GOT3 (cell line): ENCODE measurements around the gene RIPOR3.

ENCODE experiments used
- DNase-seq: peaks from one replicate; lab custom pipeline; 2025; ENCODE audit warnings: mixed read lengths; lab: John Stamatoyannopoulos, UW

Gene RIPOR3

DNA sequence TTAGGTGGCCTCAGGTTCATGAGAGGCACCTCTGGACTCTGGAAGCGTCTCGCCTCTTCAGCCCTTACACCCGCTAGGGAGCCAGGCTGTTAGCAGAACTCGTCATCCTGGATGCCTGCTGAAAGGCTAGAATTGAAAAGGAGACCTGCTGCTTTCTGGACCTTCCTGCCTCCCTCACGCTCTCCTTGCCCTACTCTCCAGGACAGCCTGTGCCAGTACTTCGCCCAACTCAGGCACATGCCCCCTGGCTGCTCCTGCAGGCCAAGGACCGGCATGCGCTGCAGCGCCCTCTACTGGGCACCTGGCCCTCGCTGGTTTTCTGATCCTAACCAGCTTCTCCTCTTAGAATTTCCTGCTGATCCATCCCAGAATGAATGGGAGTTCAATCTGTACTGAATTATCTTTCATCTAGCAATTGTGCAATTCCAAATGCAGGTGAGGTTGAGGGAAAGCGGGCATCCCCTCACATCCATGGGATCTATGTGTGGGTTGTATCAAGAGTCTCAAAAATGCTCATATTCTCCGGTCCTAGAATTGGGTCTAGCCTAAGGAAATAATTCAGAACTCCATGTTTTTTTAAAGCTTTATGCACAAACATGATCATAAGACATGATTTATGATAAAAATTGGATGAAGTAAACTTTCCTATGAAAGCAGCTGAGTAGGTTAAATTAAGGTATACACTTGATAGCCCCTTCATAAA lies 103.2 kb downstream of the RIPOR3 start:
- DNase-seq, result no peak

GRCh38 chr20:50587291-50587961 lies 103.9 kb downstream of the RIPOR3 start:
- DNase-seq, result no peak

DNA sequence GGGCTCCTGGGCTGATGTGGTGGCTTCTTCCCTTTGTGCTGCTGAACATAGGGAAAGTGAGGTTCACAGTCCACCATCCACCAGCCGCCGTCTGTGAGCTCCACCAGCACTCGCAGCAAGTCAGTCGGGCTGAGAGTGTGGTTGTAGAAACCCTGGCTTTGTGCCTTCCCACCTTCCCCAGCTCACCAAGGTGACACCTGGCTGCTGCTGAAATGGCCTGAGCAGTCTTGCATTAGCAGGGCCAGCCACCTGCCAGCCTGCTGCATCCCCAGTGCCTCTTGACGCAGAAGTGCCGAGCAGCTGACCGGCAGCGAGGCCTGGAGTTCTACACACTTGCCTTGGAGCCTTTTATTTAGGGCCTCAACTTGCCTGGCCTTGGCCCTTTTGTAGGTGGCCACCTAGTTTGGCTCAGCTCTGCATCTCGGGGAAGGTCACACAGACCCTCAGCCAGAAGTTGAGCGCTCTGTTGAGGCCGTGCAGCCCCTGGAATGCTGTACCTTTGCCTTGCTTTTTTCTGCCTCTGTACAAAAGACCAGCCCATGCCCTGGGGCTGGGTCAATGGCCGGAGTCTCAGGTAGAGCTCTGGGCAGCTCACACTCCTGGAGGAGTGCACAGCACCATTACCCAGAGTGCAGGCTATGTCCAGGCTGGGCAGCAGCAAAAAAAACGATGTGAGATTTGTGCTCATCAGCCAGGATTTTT lies 104.7 kb downstream of the RIPOR3 start:
- no peak for DNase-seq

DNA sequence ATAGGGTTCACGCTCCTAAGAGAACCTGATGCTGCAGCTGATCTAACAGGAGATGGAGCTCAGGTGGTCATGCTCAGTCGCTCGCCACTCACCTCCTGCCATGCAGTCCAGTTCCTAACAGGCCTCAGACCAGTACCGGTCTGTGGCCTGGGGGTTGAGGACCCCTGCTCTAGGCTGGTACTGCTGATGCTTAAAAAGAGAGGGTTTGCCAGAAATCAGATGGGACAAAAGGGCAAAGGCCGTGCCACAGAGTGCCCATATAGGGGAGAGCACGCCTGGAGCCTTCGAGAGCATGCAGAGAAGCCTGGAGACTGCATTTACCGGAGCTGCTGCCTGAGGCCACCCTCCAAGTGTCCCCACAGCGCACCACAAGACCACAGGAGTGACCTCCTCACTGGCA lies 105.7 kb downstream of the RIPOR3 start:
- no peak for DNase-seq

DNA sequence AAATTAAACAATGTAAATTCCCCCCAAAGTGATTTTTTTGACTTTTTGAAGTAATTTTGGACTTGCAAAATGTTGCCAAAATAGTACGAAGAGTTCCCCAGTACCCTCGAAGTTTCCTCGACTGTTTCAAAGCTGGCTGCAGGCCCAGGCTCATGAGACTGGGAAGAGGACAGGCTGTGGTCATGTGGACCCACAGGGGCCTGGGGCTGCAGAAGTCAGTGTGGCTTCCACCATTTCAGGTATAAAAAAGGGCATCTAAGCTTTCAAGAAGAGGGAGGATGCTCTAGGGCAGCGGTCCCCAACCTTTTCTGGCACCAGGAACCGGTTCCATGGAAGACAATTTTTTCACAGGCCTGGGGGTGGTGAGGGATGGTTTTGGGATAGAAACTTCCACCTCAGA lies 106.1 kb downstream of the RIPOR3 start:
- DNase-seq, result no peak

DNA sequence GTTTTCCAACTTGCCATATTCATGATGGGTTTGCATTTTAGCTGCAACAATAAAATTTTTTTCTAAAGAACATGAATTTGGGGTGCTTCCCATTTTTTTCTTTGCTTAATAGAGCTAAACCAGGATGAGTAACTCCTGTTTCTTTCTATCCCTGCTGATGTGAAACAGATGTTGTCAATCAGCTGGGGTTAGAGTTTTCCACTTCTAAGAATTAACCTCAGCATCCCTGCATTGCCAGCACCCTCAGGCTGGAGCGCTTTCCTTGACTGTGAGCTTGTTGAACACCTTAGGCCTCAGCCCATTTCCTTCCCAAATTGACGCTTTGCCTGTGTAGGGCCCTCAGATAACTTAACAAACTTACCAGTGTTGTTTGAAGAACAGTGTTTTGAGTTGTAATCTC lies 106.7 kb downstream of the RIPOR3 start:
- DNase-seq, result no peak

GRCh38 chr20:50583442-50584150 lies 107.7 kb downstream of the RIPOR3 start:
- no peak for DNase-seq

DNA sequence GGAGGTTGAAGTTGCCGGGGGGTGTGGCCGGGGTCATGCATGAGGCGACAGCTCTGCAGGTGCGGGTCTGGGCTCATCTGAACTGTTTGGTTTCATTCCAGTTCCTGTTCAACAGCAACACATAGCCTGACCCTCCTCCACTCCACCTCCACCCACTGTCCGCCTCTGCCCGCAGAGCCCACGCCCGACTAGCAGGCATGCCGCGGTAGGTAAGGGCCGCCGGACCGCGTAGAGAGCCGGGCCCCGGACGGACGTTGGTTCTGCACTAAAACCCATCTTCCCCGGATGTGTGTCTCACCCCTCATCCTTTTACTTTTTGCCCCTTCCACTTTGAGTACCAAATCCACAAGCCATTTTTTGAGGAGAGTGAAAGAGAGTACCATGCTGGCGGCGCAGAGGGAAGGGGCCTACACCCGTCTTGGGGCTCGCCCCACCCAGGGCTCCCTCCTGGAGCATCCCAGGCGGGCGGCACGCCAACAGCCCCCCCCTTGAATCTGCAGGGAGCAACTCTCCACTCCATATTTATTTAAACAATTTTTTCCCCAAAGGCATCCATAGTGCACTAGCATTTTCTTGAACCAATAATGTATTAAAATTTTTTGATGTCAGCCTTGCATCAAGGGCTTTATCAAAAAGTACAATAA lies 108.6 kb downstream of the RIPOR3 start:
- no peak for DNase-seq

DNA sequence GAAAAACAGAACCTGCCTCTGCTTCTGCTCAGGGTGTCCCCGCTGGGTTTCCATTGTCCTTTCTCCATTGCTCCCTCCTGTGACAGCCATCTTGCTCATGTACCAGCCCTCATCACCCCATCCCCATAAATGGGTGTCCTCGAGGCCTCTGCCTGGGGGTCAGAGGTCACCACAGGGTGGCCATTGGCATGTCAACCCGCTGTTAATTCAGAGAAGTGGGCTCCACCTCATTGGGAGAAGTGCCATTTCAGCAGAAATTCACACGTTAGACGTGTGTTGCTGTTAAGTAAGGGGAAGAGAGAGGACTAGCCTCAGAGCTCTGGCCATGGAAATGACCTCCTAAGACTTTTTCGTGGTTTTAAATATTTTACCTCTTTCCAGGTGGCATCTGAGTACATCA lies 109.2 kb downstream of the RIPOR3 start:
- no peak for DNase-seq

- no peak for DNase-seq
Observed at GRCh38 chr20:50580842-50581544, 110.3 kb downstream of the RIPOR3 start.

DNA sequence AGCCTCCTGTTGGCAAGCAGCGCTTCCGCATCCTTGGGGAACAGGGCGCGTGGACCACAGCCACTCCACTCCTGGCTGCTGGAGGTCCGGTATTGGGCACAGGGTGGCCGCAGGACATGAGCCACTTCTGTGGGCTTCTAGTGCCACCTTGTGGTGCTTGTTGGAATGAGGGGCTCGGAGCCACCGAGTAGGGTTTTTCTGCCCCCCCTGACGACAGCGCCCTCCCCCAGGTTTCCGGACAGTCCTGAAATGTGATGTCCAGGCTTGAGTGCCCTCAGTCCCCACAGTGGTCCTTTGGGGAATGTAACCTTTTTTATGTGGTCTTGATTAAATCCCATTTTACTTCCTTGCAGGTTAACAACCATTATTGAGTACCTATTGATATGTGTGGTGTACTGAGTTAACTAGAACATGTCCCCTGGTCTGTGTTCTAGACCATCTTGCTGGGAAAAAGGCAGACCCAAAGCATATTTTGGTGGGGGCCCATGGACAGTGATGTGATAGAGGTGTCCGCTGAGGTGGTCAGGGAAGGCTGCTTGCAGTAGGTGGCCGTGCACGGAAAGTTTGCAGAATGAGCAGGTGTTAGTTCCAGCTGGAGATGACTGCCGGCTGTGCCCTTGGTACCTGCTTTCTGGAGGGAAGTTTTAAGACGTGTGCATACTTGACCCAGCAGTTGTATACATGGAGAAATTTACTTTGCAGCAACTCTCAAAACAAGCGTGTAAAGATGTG lies 111.2 kb downstream of the RIPOR3 start:
- no peak for DNase-seq

GRCh38 chr20:50579511-50579910 lies 111.8 kb downstream of the RIPOR3 start:
- no peak for DNase-seq

GRCh38 chr20:50578778-50579165 lies 112.6 kb downstream of the RIPOR3 start:
- DNase-seq, result no peak

DNA sequence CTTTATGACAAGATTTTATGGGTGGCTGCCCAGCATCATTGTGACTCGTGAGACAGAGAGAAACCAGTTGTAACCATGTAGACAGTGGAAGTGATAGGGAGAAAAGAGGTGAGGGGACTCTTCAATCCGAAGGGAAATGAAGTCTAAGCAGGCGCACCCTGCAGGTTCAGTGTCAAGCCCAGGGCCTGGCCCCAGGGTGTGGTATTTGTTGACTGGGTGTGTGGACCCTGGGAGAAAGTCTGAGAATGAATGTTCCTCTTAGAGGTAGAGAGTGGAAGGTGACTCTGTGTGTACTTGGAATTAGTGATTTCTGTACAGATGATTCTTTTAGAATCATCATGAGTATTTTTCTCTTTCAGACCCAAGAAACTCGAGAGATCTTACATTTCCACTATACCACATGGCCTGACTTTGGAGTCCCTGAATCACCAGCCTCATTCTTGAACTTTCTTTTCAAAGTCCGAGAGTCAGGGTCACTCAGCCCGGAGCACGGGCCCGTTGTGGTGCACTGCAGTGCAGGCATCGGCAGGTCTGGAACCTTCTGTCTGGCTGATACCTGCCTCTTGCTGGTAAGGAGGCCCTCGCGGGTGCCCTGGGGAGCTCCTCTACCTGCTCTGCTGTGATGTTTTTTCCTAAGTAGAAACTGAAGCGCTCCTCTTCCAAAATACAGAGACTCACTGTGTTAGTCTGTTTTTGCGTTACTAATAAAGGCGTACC lies 113.1 kb downstream of the RIPOR3 start:
- no peak for DNase-seq

- DNase-seq, result no peak
Observed at GRCh38 chr20:50577175-50578018, 113.9 kb downstream of the RIPOR3 start.

GRCh38 chr20:50575865-50576720 lies 115.2 kb downstream of the RIPOR3 start:
- no peak for DNase-seq

GRCh38 chr20:50574586-50574985 lies 116.8 kb downstream of the RIPOR3 start:
- no peak for DNase-seq

DNA sequence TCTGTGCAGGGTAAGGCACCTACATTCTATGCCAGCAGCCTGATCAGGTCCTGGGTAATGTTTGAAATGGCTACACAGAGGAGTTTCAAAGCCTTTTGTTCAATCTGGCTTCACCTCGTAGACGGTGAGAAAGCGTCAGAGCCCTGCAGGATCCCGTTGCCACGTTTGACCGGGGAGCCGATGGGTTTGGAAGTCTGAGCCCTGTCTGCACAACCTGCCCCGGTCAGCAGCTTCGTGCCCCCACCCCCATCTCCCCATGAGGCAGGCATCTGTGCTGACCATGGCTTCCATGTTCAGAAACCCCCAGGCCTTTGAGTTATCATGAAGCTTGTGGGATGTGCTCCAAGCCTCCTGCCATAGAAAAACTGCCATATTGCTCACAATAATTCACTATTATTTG lies 117.2 kb downstream of the RIPOR3 start:
- no peak for DNase-seq
